DMS 273 (cell line): ENCODE results near the gene RIBC1.
A peak's percentile ranks its signal among the peaks of the same experiment; 100 is the strongest.
"Not testable (repeated sequence)": the region's sequence is repeated elsewhere in the genome, so short reads cannot be mapped to it uniquely, and the experiment has no call there.

ENCODE experiments used
- DNase-seq: peaks from one replicate; lab custom pipeline; 2025; ENCODE audit not compliant: unreplicated experiment; lab: John Stamatoyannopoulos, UW

The RIBC1 gene

GRCh38 chrX:53435997-53436396 lies 13.3 kb downstream of the RIBC1 start:
- DNase-seq = peak; percentile 94

- no peak for DNase-seq
These were observed 14.5 kb downstream of the RIBC1 start for GRCh38 chrX:53437206-53437605.

GRCh38 chrX:53438174-53438831 lies 15.6 kb downstream of the RIBC1 start:
- DNase-seq = no peak

GRCh38 chrX:53438832-53439230 lies 16.2 kb downstream of the RIBC1 start:
- DNase-seq = no peak

GRCh38 chrX:53440101-53440500 lies 17.4 kb downstream of the RIBC1 start:
- peak; percentile 91 for DNase-seq

- DNase-seq = peak; percentile 92
These were observed 18.2 kb downstream of the RIBC1 start for GRCh38 chrX:53440621-53441517.

GRCh38 chrX:53441531-53442321 lies 19.1 kb downstream of the RIBC1 start:
- peak; percentile 96 for DNase-seq

GRCh38 chrX:53442322-53442631 lies 19.6 kb downstream of the RIBC1 start:
- DNase-seq = no peak

- DNase-seq = peak; percentile 82
These were observed 23.3 kb downstream of the RIBC1 start for GRCh38 chrX:53445977-53446376.

- DNase-seq = no peak
These were observed 24.8 kb downstream of the RIBC1 start for GRCh38 chrX:53447441-53447840.

GRCh38 chrX:53449632-53450031 lies 27.0 kb downstream of the RIBC1 start:
- no peak for DNase-seq

- no peak for DNase-seq
These were observed 30.1 kb downstream of the RIBC1 start for GRCh38 chrX:53452812-53453211.

GRCh38 chrX:53456254-53456653 lies 33.6 kb downstream of the RIBC1 start:
- DNase-seq = no peak

GRCh38 chrX:53458082-53458481 lies 35.4 kb downstream of the RIBC1 start:
- DNase-seq = peak; percentile 40

GRCh38 chrX:53468659-53469058 lies 46.0 kb downstream of the RIBC1 start:
- not testable (repeated sequence) for DNase-seq

- DNase-seq = no peak
These were observed 48.7 kb downstream of the RIBC1 start for GRCh38 chrX:53471346-53471745.

- no peak for DNase-seq
These were observed 52.0 kb downstream of the RIBC1 start for GRCh38 chrX:53474707-53475106.

GRCh38 chrX:53476371-53476770 lies 53.7 kb downstream of the RIBC1 start:
- no peak for DNase-seq

GRCh38 chrX:53479301-53479700 lies 56.6 kb downstream of the RIBC1 start:
- peak; percentile 26 for DNase-seq
